C4-2B (cell line): ENCODE results near the gene CSNK2A2.

Source experiments
- H3K27ac ChIP-seq: fragments of 450-650 bp; 2 replicates; pipeline ENCODE4 v1.5.1; 2017
- CTCF ChIP-seq: fragments of 450-650 bp; conservative IDR thresholded peaks from 2 replicates; pipeline ENCODE4 v1.5.1; 2017; ENCODE audit warnings: mild to moderate bottlenecking
- ZFX ChIP-seq: fragments of 450-650 bp; IDR thresholded peaks from 2 replicates; pipeline ENCODE4 v1.6.1; 2017

The CSNK2A2 gene

GRCh38 chr16:58226790-58227189, 28.9 kb upstream of the CSNK2A2 start:
- H3K27ac ChIP-seq, result no peak overlapping the region
- no peak for TF ChIP-seq CTCF
- TF ChIP-seq ZFX, result no peak

- no peak overlapping the region for H3K27ac ChIP-seq
- TF ChIP-seq ZFX (no peak), CTCF (no peak)
Observed at GRCh38 chr16:58225965-58226602, 28.2 kb upstream of the CSNK2A2 start.

GRCh38 chr16:58222532-58223316, 24.8 kb upstream of the CSNK2A2 start:
- TF ChIP-seq CTCF (no peak), ZFX (no peak)
- H3K27ac ChIP-seq, result no peak overlapping the region

- TF ChIP-seq ZFX (no peak), CTCF (no peak)
- H3K27ac ChIP-seq, result no peak overlapping the region
Observed at GRCh38 chr16:58219432-58219831, 21.5 kb upstream of the CSNK2A2 start.

- no peak for TF ChIP-seq CTCF
- TF ChIP-seq ZFX, result no peak
Observed at GRCh38 chr16:58218786-58219185, 20.9 kb upstream of the CSNK2A2 start.

GRCh38 chr16:58217311-58217925, 19.5 kb upstream of the CSNK2A2 start:
- TF ChIP-seq CTCF (no peak), ZFX (no peak)
- H3K27ac ChIP-seq, result no peak overlapping the region

More at GRCh38 chr16:58218786-58219185, 20.9 kb upstream of the CSNK2A2 start:
- no peak overlapping the region for H3K27ac ChIP-seq
